ENCODE results near the gene SNX5.

SNX5 gene

GRCh38 chr20:17958373-17959256 lies 10.0 kb downstream of the SNX5 start:
- no peak for DNase-seq

GRCh38 chr20:17957505-17958363 lies 10.9 kb downstream of the SNX5 start:
- DNase-seq = no peak

GRCh38 chr20:17956099-17956685 lies 12.4 kb downstream of the SNX5 start:
- no peak for DNase-seq

GRCh38 chr20:17955302-17955701 lies 13.3 kb downstream of the SNX5 start:
- no peak for DNase-seq

GRCh38 chr20:17953935-17954334 lies 14.7 kb downstream of the SNX5 start:
- DNase-seq = no peak

GRCh38 chr20:17952692-17953684 lies 15.6 kb downstream of the SNX5 start:
- DNase-seq = no peak

GRCh38 chr20:17951323-17951722 lies 17.3 kb downstream of the SNX5 start:
- DNase-seq = no peak

- DNase-seq = no peak
Observed at GRCh38 chr20:17950670-17951069, 17.9 kb downstream of the SNX5 start.

- DNase-seq = no peak
Observed at GRCh38 chr20:17949899-17950298, 18.7 kb downstream of the SNX5 start.

- no peak for DNase-seq
Observed at GRCh38 chr20:17948442-17948841, 20.2 kb downstream of the SNX5 start.

GRCh38 chr20:17947474-17947815 lies 21.1 kb downstream of the SNX5 start:
- DNase-seq = no peak

GRCh38 chr20:17946572-17947473 lies 21.8 kb downstream of the SNX5 start:
- no peak for DNase-seq

GRCh38 chr20:17946040-17946439 lies 22.6 kb downstream of the SNX5 start:
- DNase-seq = no peak

- no peak for DNase-seq
Observed at GRCh38 chr20:17944854-17945474, 23.6 kb downstream of the SNX5 start.

GRCh38 chr20:17943343-17943742 lies 25.3 kb downstream of the SNX5 start:
- no peak for DNase-seq

GRCh38 chr20:17941826-17942196 lies 26.8 kb downstream of the SNX5 start:
- no peak for DNase-seq

- no peak for DNase-seq
Observed at GRCh38 chr20:17941087-17941825, 27.3 kb downstream of the SNX5 start.

- DNase-seq = no peak
Observed at GRCh38 chr20:17940224-17940971, 28.2 kb downstream of the SNX5 start.

- no peak for DNase-seq
Observed at GRCh38 chr20:17939622-17940223, 28.9 kb downstream of the SNX5 start.
